NOMO-1 (cell line): ENCODE results near the gene BTG4.

Source experiments
- DNase-seq, 2 experiments: peaks; one replicate each; lab custom pipeline; 2025; ENCODE audit not compliant: unreplicated experiment in 2 of 2; lab: John Stamatoyannopoulos, UW

Gene BTG4

DNA sequence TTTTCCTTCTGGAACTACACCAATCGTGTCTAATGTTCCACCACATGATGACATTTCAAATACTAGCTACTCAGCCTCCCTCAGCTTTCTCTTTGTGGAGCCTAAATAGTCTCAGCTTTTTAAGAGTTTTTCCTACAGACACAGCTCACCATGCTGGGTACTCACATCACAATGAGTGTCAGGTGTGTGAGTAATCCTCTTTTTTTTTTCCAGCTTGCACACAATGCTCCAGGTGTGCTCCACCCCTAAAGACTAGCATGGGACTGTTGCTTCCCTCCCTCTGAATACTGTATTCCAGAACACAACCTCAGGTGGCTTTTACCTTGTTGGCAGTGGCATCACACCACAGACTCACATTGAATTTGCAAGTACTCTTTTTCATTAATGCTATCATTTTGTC lies 11.7 kb downstream of the BTG4 start:
- DNase-seq, result no peak

DNA sequence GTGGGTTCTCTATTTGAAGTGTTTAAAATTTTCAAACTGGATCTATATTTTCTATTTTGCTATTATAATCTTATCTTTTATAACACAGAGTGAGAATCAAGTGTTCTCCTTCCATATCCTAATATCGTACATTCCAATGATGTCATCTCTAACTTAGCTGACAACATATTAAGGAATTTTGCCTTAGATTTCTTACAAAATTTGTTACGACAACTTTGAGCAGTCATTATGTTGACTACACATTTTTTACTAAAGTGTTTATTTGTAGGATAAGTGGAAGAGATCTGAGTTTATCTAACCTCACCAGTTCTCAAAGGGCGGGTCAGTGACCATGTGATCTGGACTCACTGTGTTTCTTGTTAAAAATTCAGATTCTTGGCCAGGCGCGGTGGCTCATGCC lies 12.7 kb downstream of the BTG4 start:
- DNase-seq, result no peak

DNA sequence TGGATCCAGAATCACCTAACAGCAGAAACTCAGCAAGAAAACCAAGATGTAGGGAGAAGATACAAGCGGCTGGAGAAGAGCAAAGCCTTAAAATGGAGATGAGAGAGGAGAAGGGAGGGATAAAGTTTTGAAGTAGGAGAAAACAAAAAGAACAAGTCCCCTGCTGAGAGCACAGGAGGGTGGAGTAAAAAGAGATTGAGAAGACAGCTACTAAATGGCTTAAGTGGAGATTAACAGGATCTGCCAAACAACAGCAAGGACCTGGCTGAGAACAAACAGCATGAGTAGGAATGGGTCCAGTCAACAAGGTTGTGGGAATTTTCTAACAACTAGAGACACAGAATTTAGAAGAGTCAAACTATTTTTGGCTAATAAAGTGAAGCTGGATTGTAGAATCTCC lies 18.1 kb downstream of the BTG4 start:
- no peak for DNase-seq

DNA sequence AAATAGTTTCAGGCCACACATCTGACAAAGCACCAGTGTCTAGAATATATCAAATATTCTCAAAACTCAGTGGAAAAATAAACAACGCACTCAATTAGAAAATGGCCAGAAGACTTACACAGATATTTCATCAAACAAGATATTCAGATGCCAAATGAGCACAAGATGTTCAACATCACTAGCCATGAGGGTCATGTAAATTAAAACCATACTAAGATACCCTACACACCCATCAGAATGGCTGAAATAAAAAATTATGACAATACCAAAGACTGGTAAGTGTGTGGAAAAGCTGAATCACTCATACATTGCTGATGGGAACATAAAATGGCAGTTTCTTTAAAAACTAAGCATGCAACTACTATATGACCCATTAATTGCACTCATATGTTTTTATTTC lies 21.7 kb downstream of the BTG4 start:
- DNase-seq, result no peak

DNA sequence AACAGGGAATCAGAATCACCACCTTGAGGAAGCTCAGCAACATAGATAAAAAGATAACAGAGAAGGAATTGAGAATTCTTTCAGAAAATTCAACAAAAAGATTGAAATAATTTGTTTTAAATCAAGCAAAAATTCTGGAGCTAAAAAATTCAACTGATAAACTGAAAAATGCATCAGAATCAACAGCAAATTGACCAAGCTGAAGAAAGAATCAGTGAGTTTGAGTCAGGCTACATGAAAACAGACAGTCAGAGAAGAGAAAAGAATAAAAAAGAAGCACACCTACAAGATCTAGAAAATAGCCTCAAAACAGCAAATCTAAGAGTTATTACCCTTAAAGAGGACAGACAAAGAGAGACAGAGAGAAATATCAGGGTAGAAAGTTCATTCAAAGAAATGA lies 28.8 kb downstream of the BTG4 start:
- no peak for DNase-seq

DNA sequence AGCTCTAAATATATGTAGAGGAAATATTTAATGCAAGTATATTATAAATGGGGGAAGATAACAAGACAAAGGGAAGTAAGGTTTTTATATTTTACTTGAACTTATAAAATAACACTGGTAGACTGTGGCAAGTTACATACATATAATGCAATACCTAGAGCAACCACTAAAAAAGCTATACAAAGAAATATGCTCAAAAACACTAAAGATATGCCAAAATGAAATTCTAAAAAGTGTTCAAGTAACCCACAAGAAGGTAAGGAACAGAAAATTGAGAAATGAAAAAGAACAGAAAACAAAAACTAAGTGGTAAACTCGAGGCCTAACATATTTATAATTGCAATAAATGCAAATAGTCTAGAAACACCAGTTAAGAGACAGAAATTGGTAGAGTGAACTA lies 32.5 kb downstream of the BTG4 start:
- peak in 1 of 2 experiments; percentile 3 for DNase-seq

DNA sequence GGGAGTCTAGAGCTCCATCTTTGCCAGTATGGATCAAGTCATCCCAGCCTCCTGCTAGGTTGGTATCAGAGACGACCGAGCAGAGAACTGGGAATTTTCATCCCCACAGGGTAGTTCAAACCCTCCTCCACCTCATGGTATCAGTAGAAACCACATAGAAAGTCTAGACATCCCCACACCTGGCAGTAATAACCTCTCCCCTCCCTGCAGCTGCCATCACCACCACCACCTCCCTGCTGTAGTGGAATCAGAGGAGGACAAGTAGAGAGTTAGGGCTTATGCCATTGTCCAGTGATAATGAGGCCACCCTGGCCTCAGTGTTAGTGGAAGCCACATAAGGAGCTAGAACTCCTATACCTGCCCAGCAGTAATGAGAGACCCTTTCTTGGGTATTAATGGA lies 34.3 kb downstream of the BTG4 start:
- no peak for DNase-seq

DNA sequence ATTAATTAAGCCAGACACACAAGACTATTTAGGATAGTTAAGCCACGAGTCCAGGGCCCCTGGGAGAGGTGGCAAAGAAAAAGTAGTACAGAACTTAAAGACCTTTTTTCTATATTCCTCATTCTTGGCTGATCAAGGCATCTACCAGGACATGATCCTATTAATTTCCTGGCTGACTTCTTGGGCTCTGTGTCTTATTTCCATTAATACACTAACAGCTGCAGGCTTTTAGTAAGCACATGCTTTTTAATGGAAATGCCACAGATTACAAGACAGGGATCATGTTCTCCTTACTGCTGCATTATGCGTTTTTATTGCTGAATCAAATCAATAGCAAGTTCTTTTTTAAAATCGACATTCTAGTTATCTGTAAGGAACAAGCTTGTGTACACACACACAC lies 35.2 kb downstream of the BTG4 start:
- DNase-seq, result no peak

DNA sequence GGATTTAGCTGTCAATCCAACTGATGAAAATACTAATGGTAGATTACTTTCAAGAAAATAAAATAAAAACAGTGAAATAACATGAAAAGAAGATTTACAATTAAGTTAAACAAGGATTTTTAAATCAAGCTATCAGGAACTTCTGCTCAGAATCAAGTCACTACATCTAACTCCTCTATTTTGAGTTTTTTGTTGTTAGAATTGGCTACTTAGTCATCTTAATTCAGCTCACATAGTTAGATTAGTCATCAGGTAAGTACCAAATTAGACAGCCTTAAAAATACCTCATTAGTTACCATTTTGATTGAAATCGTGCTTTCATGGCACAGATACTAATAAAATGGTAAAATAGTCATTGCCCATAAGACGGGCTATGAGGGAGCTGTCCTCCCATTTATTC lies 35.8 kb downstream of the BTG4 start:
- DNase-seq, result no peak

DNA sequence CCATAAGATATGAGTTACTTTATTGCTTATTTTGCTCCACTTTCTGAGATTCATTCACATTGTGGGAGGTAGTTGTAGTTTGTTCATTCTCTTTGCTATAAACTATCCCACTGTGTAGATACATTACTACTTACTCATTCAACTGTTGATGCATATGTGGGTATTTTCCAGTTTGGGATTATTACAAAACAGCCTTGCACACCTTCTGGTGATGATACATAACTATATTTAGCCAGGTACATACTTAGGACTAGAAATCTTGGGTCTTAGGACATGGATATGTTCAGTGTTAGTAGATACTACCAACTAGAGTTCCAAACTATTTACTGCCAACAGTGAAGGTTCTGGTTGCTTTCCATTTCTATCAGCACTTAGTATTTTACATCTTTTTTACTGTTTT lies 37.8 kb downstream of the BTG4 start:
- no peak for DNase-seq

DNA sequence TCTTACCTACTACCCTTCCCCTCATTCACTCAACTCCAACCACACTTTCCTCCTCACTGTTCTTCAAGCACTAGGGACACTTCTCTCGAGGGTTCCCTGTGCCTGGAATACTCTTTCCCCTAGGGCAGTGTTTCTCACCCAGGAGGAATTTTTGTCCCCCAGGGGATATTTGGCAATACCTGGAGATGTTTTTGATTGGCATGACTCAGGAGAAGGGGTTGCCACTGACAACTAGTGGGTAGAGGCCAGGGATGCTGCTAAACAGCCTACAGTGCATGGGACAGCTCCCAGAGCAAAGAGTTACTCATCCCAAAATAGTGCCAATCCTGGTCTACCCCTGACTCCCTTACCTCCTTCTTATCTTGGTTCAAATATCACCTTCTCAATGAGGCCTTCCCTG lies 40.0 kb downstream of the BTG4 start:
- no peak for DNase-seq

DNA sequence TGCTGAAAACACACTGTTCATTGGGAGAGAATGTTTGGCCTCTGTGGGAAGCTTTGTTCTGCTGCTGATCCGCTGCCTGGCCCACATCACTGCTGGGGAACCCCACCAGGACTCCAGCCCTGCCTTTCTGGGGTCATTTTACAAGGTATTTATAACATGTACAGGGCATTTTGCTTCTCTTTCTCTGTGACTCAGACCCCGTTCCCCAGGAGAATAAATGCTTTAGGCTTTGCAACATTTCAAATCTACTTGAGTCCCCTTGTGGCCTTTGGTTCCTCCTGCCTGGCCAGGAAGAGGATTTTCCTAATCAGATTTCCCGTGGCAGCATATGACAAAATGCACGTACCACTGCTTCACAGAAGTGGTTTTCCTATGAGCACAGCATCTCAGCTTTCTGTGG lies 43.0 kb downstream of the BTG4 start:
- no peak for DNase-seq

DNA sequence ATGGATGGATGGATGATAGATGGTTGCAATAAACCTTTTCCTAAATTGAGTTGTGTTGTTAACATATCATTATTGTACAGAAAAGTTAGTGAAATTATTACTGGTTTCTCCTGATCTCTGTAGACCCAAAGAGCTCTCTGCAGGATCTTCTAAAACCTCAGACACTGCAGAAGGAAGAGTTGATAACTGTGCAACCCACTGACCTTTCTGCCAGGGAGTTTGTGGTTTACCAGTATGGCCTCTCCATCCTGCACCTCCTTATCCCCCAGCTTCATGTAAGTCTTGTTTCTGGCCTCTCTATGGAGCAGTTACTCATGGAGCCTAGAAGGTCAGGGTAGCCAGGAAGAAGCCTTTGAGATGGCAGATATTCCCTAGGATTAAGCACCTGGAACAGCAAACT lies 45.6 kb downstream of the BTG4 start:
- no peak for DNase-seq

DNA sequence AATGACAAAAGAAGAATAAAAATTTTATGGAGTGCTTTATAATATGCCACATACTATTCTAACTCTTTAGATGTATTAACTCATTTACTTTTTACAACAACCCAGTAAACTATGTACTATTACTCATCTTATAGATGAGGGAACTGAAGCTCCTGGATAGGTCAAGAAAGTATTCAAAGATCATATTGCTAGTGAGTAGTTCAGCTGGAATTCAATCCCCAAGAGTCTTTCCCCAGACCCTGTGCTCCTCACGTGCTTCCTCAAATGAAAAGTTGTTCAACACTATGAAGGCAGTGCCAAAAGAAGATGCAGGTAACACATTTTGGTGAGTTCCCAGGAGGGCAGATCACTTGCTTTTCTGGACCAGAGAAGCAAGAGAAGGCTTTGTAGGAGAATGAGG lies 46.8 kb downstream of the BTG4 start:
- no peak for DNase-seq

DNA sequence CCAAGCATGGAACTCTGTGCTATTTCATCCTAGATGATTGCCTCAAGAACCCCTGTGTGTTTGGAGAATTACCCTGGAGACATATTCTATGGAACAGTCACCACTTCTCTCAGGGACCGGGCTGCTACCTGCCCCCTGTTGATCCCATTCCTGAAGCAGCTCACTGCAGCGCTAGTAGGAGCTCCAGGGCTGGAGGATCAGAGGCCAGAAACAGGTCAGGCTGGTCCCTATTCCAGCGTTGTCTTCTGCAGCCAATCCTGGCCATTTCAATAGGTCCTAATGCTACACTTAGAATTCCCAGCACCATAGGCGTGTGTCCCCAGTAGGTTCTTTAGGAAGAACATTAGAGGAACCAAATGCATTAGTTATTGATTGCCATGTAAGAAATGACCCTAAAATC lies 48.9 kb downstream of the BTG4 start:
- DNase-seq, result no peak

DNA sequence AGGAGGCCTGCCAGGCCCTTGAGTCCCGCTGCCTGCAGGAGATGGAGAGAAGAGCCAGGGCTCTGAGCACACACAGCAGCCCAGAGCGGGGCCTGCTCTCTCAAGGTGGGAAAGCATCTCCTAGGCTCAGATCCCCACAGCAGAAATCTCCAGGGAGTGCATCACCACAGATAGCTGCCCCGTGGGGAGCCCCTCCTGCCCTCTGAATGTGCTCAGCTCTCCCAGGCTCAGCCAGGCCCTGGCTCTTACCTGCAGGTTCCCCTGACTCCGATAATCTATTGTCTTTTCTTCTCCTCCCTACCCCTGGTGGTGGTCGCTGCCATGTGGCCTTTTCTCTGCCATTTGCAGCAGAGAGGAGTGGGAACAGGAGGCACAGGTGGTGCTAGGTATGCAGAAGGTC lies 49.9 kb downstream of the BTG4 start:
- no peak for DNase-seq

DNA sequence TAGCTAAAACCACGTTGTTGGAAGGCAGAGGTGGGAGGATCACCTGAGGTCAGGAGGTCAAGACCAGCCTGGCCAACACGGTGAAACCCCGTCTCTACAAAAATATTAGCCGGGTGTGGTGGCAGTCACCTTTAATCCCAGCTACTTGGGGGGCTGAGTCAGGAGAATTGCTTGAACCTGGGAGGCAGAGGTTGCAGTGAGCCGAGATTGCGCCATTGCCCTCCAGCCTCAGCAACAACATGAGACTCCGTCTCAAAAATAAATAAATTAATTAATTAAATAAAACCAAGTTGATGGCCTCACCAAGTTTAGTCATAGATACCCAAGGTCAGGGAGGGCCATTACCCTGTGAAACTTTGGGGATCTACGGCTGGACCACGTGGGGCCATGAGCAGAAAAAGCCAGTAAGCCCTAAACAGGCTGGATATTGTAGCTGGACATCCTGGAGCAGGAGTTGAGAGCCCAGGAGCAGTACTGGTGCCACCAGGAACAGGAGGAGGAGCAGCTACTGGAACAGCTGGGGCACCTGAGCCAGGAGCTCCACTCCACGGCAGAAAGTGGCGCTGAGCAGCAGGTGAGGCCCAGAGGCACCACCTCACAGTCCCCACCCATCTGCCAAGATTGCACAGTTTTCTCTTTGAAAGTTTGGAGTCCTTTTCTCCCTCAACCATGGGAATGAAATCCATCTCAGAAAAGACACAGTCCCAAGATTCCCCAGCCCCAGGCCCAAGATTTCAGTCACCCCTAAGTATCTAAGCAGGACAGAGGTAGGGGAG lies 50.5 kb downstream of the BTG4 start:
- no peak for DNase-seq

DNA sequence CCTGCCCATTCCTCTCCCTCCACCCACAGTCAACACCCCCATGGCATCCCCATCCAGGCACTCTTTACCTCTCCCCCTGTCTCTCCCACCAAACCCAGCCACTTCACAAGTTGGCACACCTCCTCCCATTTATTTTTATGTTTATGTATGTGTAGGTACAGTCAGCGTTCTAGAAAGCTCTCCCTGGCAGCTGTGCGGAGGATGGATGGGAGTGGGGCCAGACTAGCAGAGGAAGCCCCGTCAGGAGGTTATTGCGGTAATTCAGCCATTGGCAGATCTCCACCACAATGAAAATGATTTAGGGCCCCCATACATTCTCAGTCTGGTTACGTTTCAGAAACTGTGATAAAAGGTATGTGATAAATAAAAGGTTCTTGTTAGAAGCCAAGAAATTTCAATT lies 51.3 kb downstream of the BTG4 start:
- no peak for DNase-seq

DNA sequence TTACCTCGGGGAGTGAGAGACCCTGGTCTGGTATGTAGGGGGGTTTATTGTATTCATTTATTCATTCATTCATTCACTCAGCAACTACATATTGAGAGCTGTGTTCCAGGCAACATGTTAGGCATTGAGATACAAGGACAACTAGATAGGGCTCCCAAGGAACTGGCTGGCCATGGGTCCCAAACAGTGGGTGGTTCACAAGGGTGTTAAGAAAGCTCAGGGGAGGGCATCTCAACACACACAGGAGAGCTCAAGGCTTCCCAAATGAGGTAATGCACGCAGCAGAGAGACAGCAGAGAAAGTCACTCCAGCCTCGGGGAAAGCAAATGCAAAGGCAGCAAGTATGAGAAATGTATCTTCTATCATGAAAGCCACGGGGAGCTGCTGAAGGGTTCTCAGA lies 51.8 kb downstream of the BTG4 start:
- no peak for DNase-seq

DNA sequence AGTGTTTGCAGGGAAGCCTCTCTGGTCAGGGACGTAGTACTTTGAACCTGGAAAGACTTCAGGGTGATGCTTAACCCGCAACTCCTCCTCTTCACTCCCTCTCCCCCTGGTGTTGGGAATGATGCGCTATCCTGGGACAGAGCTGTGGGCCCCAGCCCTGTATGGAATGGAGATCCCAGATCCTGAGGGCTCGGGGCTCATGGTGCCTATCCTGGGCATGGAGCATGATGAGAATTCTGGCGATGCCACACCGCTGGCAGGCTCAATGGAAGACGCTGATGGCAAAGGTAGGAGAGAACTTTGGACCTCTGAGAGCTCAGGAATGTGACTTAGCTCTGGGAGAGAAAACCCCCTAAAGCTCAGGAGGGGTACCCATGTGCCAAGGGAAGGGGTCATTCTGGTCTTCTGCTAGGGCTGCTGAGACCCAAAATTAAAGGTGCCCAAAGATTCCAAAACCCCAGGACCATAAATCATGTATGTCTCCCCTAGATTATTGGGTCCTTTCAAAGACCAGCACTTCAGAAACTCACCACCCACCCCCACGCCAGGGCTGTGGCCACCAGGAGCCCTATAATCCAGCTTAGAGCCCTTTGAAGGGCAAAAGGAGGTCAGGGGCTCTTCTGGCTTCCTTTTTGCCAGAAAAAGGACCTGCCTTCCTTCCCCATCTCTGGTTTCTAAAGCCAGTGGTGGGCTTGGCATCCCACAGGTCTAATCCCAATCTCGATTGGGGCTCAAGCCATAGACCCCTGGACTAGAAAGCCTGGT lies 52.5 kb downstream of the BTG4 start:
- no peak for DNase-seq

DNA sequence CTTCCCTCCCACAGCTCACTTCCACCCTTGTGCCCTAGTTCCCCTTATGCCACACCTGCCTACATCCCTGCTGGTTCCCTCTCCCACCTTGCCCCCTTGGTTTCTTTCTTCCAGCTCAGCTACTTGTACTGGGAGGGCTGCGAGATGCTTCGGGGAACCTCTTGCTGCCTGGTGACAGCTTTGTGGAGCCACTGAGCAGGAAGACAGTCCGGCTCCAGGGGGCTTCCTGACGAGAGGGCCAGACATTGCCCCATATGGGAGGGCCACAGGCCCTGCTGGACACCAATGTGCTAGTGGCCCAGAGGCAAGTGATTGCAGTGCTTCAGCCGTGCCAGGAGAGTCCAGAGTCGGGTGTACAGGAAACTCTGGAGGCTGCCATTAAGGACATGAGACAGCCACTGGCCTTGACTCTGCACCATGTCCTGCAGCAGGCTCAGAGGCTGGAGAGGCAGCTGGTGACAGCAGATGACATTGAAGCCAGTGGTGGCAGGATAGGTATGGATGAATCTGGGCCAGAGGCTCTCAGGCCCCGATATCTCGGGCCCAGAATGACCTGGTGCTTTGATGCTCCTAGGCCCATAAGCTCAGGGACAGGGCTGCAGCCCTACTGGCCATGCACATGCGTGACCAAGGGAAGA lies 54.3 kb downstream of the BTG4 start:
- DNase-seq, result no peak
